Neural progenitor cell (in vitro differentiated cells): ENCODE measurements around the gene RBM28. TPM values are rescaled to one million over a fixed set of nuclear protein-coding genes. Genes with fewer than 3 reads are reported as not detected.
A peak's percentile ranks its signal among the peaks of the same experiment; 100 is the strongest.

Experiments used
- DNase-seq: peaks from one replicate; pipeline ENCODE4 v3.0.0-alpha.2; 2016; ENCODE audit warnings: low spot score
- H2AFZ ChIP-seq: fragments of 200-600 bp; sonication (generic); replicated peaks from 2 replicates; pipeline ENCODE4 v1.6.1; 2016; ENCODE audit warnings: antibody characterized with exemption
- H3F3A ChIP-seq: fragments of 200-600 bp; sonication (generic); 2 replicates; pipeline ENCODE4 v1.6.1; 2016; ENCODE audit warnings: antibody characterized with exemption, low read depth
- H3K27ac ChIP-seq: fragments of 200-600 bp; sonication (generic); 2 replicates; pipeline ENCODE4 v1.5.1; 2016; ENCODE audit warnings: mild to moderate bottlenecking
- H3K27me3 ChIP-seq: fragments of 200-600 bp; sonication (generic); 2 replicates; pipeline ENCODE4 v1.6.1; 2016; ENCODE audit warnings: mild to moderate bottlenecking, moderate library complexity
- H3K36me3 ChIP-seq: fragments of 200-600 bp; sonication (generic); 2 replicates; pipeline ENCODE4 v1.5.1; 2016
- H3K4me1 ChIP-seq: fragments of 200-600 bp; sonication (generic); 2 replicates; pipeline ENCODE4 v1.6.1; 2016; ENCODE audit warnings: mixed run types
- H3K4me2 ChIP-seq: fragments of 200-600 bp; sonication (generic); 2 replicates; pipeline ENCODE4 v1.6.1; 2016
- H3K4me3 ChIP-seq: fragments of 200-600 bp; sonication (generic); 2 replicates; pipeline ENCODE4 v1.5.1; 2016
- H3K79me2 ChIP-seq: fragments of 200-600 bp; sonication (generic); 2 replicates; pipeline ENCODE4 v1.6.1; 2016; ENCODE audit warnings: low read depth
- H3K9ac ChIP-seq: fragments of 200-600 bp; sonication (generic); 2 replicates; pipeline ENCODE4 v1.6.1; 2016
- H3K9me3 ChIP-seq: fragments of 200-600 bp; sonication (generic); 2 replicates; pipeline ENCODE4 v1.5.1; 2016; ENCODE audit warnings: low read depth
- H4K20me1 ChIP-seq: fragments of 200-600 bp; sonication (generic); 2 replicates; pipeline ENCODE4 v1.6.1; 2016; ENCODE audit warnings: low read depth
- H3K27ac Mint-ChIP-seq: 3 replicates; pipeline ENCODE4 v1.8.0; 2021; ENCODE audit warnings: mixed read lengths
- H3K27me3 Mint-ChIP-seq: 2 replicates; pipeline ENCODE4 v1.8.0; 2022; ENCODE audit warnings: low read depth, mild to moderate bottlenecking, inconsistent platforms, moderate library complexity, mixed read lengths; ENCODE audit not compliant: insufficient read depth
- H3K36me3 Mint-ChIP-seq: 3 replicates; pipeline ENCODE4 v1.8.0; 2021; ENCODE audit warnings: mixed read lengths
- H3K4me1 Mint-ChIP-seq: 3 replicates; pipeline ENCODE4 v1.8.0; 2021; ENCODE audit warnings: mixed read lengths
- H3K4me3 Mint-ChIP-seq: 3 replicates; pipeline ENCODE4 v1.8.0; 2021; ENCODE audit warnings: mild to moderate bottlenecking, moderate library complexity, mixed read lengths
- H3K9me3 Mint-ChIP-seq: 3 replicates; pipeline ENCODE4 v1.8.0; 2020; ENCODE audit warnings: mixed read lengths
- CTCF ChIP-seq: fragments of 200-600 bp; sonication (generic); IDR thresholded peaks from 2 replicates; pipeline ENCODE4 v1.5.1; 2017; ENCODE audit warnings: antibody characterized with exemption, mild to moderate bottlenecking
- EZH2 ChIP-seq: fragments of 200-600 bp; sonication (generic); IDR thresholded peaks from 2 replicates; pipeline ENCODE4 v1.6.1; 2017; ENCODE audit warnings: antibody characterized with exemption, mild to moderate bottlenecking, moderate library complexity
- EZH2phosphoT487 ChIP-seq: fragments of 200-600 bp; sonication (generic); IDR thresholded peaks from 2 replicates; pipeline ENCODE4 v1.6.1; 2017; ENCODE audit warnings: antibody characterized with exemption
- total RNA-seq: library from RNA; depleted of rRNA; stranded (reverse); fragments of >200 nt; gene quantifications from 2 replicates; pipeline ENCODE4 v1.2.3, GENCODE V29; 2015; ENCODE audit warnings: low replicate concordance

Gene RBM28
- total RNA-seq, 1 donor from 2014 or later, result 33.5 TPM

- no peak for TF ChIP-seq CTCF
- no peak for TF ChIP-seq EZH2phosphoT487
- TF ChIP-seq EZH2, result no peak
- H3K4me3 ChIP-seq, result no peak overlapping the region
- H3K9me3 ChIP-seq, result no peaks in the 10 kb centered on the region
- H2AFZ ChIP-seq, result no peak overlapping the region
- H3K4me2 ChIP-seq, result no peak overlapping the region
- Mint-ChIP-seq H3K4me1 (no peaks in the 10 kb centered on the region), H3K27ac (no peak overlapping the region), H3K36me3 (peaks cover 53% of the 10 kb centered on the region), H3K27me3 (no peaks in the 10 kb centered on the region), H3K4me3 (no peak overlapping the region), H3K9me3 (no peaks in the 10 kb centered on the region)
- peak overlapping the region; percentile 20 for H3K27ac ChIP-seq
- peaks cover 5% of the 10 kb centered on the region for H3F3A ChIP-seq
- no peak overlapping the region for H3K9ac ChIP-seq
- H4K20me1 ChIP-seq, result peaks cover 8% of the 10 kb centered on the region
- no peaks in the 10 kb centered on the region for H3K79me2 ChIP-seq
- H3K4me1 ChIP-seq, result peaks cover 7% of the 10 kb centered on the region
- peak; percentile 29 for DNase-seq
- peaks cover 12% of the 10 kb centered on the region for H3K36me3 ChIP-seq
- H3K27me3 ChIP-seq, result no peaks in the 10 kb centered on the region
Measured at GRCh38 chr7:128309976-128310375, 33.7 kb downstream of the RBM28 start.

- TF ChIP-seq EZH2 (no peak), EZH2phosphoT487 (no peak), CTCF (no peak)
- H3K4me3 Mint-ChIP-seq, result no peak overlapping the region
Measured at GRCh38 chr7:128309124-128309523, 34.6 kb downstream of the RBM28 start.

GRCh38 chr7:128307061-128307460 is 36.6 kb downstream of the RBM28 start:
- peaks cover 32% of the 10 kb centered on the region for H3K36me3 Mint-ChIP-seq
- no peaks in the 10 kb centered on the region for H3K4me1 Mint-ChIP-seq
- H3K9me3 Mint-ChIP-seq, result no peaks in the 10 kb centered on the region
- H3K36me3 ChIP-seq, result no peaks in the 10 kb centered on the region
- H3K27ac ChIP-seq, result no peak overlapping the region
- no peak for DNase-seq
- no peak overlapping the region for H3K27ac Mint-ChIP-seq
- no peak overlapping the region for H3K9ac ChIP-seq
- H4K20me1 ChIP-seq, result peaks cover 8% of the 10 kb centered on the region
- H3K4me2 ChIP-seq, result no peak overlapping the region
- H3K27me3 ChIP-seq, result no peaks in the 10 kb centered on the region
- no peak overlapping the region for H3K4me3 Mint-ChIP-seq
- H3K9me3 ChIP-seq, result no peaks in the 10 kb centered on the region
- peaks cover 5% of the 10 kb centered on the region for H3F3A ChIP-seq
- no peak overlapping the region for H3K4me3 ChIP-seq
- H2AFZ ChIP-seq, result no peak overlapping the region
- TF ChIP-seq EZH2 (no peak), EZH2phosphoT487 (no peak), CTCF (no peak)
- peaks cover 7% of the 10 kb centered on the region for H3K4me1 ChIP-seq
- H3K27me3 Mint-ChIP-seq, result no peaks in the 10 kb centered on the region
- no peaks in the 10 kb centered on the region for H3K79me2 ChIP-seq

More at GRCh38 chr7:128309124-128309523, 34.6 kb downstream of the RBM28 start:
- H3K4me2 ChIP-seq, result no peak overlapping the region
- no peak for DNase-seq
- no peak overlapping the region for H2AFZ ChIP-seq
- Mint-ChIP-seq H3K9me3 (no peaks in the 10 kb centered on the region), H3K27ac (no peak overlapping the region), H3K4me1 (no peaks in the 10 kb centered on the region), H3K27me3 (no peaks in the 10 kb centered on the region), H3K36me3 (peaks cover 46% of the 10 kb centered on the region)
- H3K4me3 ChIP-seq, result no peak overlapping the region
- no peak overlapping the region for H3K27ac ChIP-seq
- peaks cover 7% of the 10 kb centered on the region for H3K4me1 ChIP-seq
- H3K9me3 ChIP-seq, result no peaks in the 10 kb centered on the region
- H3F3A ChIP-seq, result peaks cover 5% of the 10 kb centered on the region
- peaks cover 6% of the 10 kb centered on the region for H3K36me3 ChIP-seq
- H3K27me3 ChIP-seq, result no peaks in the 10 kb centered on the region
- no peaks in the 10 kb centered on the region for H3K79me2 ChIP-seq
- no peak overlapping the region for H3K9ac ChIP-seq
- H4K20me1 ChIP-seq, result peaks cover 8% of the 10 kb centered on the region
